GM10248 (cell line): Measurements from ENCODE around the gene SPATA3.

Experiments used
- CTCF ChIA-PET: fragments of 300-600 bp; sonication (Branson Sonifier 250); formaldehyde crosslinking; extraction: SDS; loops from one replicate; lab custom pipeline; 2021; ENCODE audit warnings: antibody characterized with exemption; lab: Yijun Ruan, JAX
- POLR2A ChIA-PET: fragments of 350-650 bp; sonication (Branson Sonifier 250); formaldehyde crosslinking; extraction: SDS; loops from one replicate; lab custom pipeline; 2020; ENCODE audit warnings: antibody characterized with exemption; lab: Yijun Ruan, JAX
- DNase-seq: peaks from one replicate; pipeline ENCODE4 v3.0.0; 2012; ENCODE audit errors: extremely low spot score
- TF ChIP-seq, protein P1 (sequence below): IDR thresholded peaks from 2 replicates; pipeline ENCODE4 v1.5.1; 2012; ENCODE audit warnings: mild to moderate bottlenecking, low read depth; ENCODE audit errors: extremely low read depth, missing control alignments, control extremely low read depth

The SPATA3 gene

DNA sequence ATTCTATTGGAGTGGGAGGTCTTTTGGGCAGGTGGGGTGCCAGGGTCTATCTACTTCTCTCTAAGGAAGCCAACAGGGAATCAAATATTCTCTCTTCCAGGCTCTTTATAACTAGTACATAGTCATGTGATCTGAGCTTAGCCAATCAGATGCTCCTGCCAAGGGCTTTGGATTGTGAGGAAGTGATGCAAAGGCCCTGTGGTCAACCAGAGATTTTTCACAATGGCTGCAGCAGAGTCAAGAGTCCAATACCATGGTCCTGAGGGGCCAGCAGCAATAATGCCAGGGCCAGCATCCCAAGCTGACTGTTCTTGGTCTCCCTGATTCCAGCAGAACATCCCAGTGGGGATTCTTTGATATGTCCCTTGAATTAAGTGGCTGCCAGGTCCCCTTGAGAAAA lies 33.0 kb downstream of the SPATA3 start:
- TF ChIP-seq, protein P1, sequence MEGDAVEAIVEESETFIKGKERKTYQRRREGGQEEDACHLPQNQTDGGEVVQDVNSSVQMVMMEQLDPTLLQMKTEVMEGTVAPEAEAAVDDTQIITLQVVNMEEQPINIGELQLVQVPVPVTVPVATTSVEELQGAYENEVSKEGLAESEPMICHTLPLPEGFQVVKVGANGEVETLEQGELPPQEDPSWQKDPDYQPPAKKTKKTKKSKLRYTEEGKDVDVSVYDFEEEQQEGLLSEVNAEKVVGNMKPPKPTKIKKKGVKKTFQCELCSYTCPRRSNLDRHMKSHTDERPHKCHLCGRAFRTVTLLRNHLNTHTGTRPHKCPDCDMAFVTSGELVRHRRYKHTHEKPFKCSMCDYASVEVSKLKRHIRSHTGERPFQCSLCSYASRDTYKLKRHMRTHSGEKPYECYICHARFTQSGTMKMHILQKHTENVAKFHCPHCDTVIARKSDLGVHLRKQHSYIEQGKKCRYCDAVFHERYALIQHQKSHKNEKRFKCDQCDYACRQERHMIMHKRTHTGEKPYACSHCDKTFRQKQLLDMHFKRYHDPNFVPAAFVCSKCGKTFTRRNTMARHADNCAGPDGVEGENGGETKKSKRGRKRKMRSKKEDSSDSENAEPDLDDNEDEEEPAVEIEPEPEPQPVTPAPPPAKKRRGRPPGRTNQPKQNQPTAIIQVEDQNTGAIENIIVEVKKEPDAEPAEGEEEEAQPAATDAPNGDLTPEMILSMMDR: no peak
- CTCF ChIA-PET: interaction anchor here (1.4 to 1.5 kb wide), 2 partner anchors 27 to 205 kb away, joined by 3 read pairs; no protein-coding TSS in a partner anchor
- DNase-seq: no peak
- POLR2A ChIA-PET: no interaction called here

DNA sequence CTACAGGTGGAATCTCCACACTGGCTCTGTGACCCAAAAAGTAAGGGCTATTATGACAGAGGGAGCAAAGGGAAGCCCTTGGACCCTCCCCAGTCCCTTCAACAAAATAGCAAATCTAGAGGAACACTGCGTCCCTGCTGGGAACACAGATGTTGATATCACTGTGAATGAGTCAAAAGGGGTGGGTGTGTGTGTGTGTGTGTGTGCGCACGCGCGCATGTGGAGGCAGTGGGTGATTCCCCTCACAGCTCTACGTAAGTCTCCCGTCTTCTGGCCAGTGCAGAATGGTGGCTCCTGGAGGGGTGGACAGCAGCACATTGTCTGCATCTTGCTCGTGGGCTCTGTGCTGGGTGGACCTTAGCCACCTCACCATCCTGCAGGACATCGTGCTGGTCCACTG lies 33.6 kb downstream of the SPATA3 start:
- ChIA-PET POLR2A (no interaction called here), CTCF (interaction anchor here (0.7 to 2.7 kb wide), 5 partner anchors 22 to 205 kb away, joined by 3 to 9 read pairs (median 3); no protein-coding TSS in a partner anchor)
- DNase-seq: no peak
- TF ChIP-seq, protein P1: no peak

DNA sequence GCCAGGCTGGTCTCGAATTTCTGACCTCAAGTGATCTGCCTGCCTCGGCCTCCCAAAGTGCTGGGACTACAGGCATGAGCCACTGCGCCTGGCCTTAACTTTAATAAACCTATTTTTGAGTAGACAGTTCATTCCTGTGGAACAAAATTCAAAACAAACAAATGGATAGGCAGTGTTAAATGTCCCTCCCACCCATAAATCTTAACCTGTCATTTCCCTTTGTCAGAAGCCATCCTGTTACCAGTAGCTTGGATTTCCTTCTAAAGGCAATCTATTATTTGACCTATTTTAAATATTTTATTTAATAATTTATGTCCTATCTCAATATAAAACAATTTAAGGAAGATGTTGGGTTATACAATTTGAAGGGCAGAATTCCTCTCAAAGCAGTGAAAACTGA lies 34.8 kb downstream of the SPATA3 start:
- DNase-seq: no peak
- ChIA-PET CTCF (interaction anchor here (1.6 to 3.2 kb wide), 4 partner anchors 20 to 182 kb away, joined by 5 to 9 read pairs (median 7); no protein-coding TSS in a partner anchor), POLR2A (no interaction called here)
- TF ChIP-seq, protein P1: no peak

DNA sequence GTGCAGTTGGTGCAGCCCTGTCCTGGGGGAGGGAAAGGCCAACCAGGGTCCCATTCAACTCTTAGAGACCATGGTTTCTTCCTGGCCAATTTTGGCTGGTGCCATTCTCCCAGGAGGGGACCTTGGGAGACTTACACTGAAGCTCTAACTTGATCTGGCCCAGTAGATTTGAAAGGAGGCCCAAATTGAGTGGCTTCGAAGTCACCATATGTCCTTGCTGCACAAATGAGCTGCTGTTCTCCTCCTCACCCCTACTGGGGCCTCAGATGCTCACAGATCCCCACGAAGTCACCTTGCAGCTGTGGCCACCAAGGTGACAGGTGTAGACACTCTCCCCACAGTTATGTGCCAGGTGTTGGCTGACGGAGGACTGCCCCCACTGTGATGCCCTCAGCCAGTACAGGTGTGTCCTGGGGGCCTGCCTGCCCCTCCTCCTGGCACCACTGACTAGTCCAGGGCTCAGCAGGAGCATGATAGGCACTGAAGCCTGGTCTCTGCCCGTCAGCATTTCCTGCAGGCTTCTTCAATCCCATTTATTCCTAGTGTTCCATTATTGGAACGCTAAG lies 36.7 kb downstream of the SPATA3 start:
- TF ChIP-seq, protein P1: no peak
- POLR2A ChIA-PET: no interaction called here
- CTCF ChIA-PET: interaction anchor here (0.8 to 3.2 kb wide), 10 partner anchors 15 to 449 kb away, joined by 3 to 9 read pairs (median 4); partner anchors contain the start of gene PSMD1
- DNase-seq: no peak

DNA sequence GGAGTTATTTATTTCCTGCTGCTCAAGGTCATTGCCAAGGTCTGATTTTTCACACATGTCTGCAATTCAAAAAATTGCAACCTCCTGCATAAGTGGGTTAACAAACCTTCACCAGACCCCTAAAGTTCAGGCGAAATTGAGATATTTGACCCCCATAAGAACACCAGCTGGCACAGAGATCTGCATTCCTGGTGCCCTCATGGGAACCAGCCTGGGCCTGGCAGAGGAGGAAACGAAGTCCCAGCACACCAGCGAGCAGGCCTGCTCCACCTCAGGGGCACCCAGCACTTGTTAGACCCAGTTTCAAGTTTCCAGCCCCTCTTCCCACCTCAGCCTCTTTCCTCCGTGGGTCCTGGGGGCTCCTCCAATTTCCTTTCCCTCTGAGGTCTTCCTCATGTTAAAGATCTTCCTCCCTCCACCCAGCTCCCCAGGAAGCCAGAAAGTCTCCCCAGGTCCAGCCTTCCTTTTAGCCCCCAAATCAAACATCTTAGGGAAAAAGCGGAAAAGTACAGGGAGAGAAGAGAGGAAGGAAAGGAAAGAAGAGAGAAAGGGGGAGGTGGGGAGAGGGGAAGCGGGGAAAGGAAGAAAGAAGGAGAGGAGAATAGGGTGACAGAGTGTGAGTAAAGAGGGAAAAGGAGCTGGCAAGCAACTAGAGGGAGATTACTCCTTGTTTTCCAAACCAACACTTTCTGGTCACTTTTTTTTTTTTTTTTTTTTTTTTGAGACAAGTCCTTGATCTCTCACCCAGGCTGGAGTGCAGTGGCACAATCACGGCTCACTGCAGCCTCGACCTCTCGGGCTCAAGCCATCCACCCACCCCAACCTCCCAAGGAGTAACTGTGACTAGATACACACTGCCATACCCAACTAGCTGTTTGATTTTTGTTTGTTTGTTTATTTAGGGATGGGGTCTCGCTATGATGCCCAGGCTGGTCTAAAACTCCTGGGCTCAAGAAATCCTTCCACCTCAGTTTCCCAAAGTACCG lies 37.5 kb downstream of the SPATA3 start:
- ChIA-PET POLR2A (no interaction called here), CTCF (interaction anchor here (1.0 to 3.2 kb wide), 6 partner anchors 16 to 448 kb away, joined by 3 to 9 read pairs (median 4); no protein-coding TSS in a partner anchor)
- TF ChIP-seq, protein P1: no peak
- DNase-seq: no peak

DNA sequence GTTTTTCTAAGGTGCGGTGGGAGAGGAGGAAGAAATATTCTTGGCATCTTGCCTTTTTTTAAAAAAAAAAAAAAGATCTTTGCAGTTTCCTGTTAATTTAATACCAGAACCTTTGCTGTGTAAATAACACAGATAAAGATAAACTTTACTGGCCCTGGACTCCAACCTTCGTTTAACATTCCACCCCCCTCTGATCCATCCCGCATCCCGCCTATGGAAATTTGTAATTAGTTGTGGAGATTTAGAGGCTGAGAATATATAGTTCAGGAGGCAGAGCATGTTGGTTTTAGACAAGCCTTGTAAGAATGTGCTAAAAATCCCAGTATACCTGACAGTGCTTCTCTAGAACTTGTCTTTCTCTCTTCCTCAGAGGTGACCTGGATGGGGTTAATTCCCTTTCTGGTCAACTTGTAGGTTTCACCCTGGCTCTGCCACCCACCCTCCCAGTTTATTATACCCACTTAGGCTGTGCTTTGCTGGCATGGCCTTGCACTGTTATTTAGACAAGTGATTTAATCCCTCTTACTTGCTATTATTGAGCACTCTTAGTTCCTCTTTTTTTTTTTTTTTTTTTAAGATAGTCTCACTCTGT lies 38.5 kb downstream of the SPATA3 start:
- POLR2A ChIA-PET: no interaction called here
- TF ChIP-seq, protein P1: no peak
- CTCF ChIA-PET: no interaction called here
- no peak for DNase-seq
